ENCODE data around the gene TMED6. TPM values are rescaled to one million over a fixed set of nuclear protein-coding genes. Genes with fewer than 3 reads are reported as not detected.

TMED6 gene
- total and polyA plus RNA-seq, 2 donors (not counting 3 experiments of a cell fraction or from before 2014, with no cell fraction given) = 1.2 TPM; not detected in 1

- peaks cover 20 to 21% of the 10 kb centered on the region in 2 experiments for H3K36me3 ChIP-seq (ENCODE audit: control insufficient read depth in 2 of 2, extremely low read depth in 1 of 2, insufficient read depth in 2 of 2, low read length in 2 of 2)
- no peak overlapping the region for H3K9ac ChIP-seq (replicated peaks; ENCODE audit: extremely low read depth, insufficient read depth, low read length)
- no peak overlapping the region for H3K4me3 ChIP-seq (replicated peaks in 1 of 3; ENCODE audit: insufficient read depth in 1 of 3, low read depth in 1 of 3, low read length in 3 of 3)
- no peak for TF ChIP-seq POLR2A (IDR thresholded peaks at IDR 0.05; ENCODE audit: low read depth, low read length)
- TF ChIP-seq EZH2 (IDR thresholded peaks at IDR 0.05; ENCODE audit: borderline replicate concordance, low read depth, low read length, severe bottlenecking) = no peak
- TF ChIP-seq POLR2AphosphoS5 (IDR thresholded peaks at IDR 0.05; ENCODE audit: insufficient read depth, low read depth, low read length) = no peak
- no peak for TF ChIP-seq JUN (IDR thresholded peaks at IDR 0.05; ENCODE audit: borderline replicate concordance, insufficient read depth, insufficient read length, low read depth)
- TF ChIP-seq CTCF (IDR thresholded peaks at IDR 0.05; ENCODE audit: extremely low read depth in 1 of 2, insufficient read depth in 1 of 2, low read depth in 1 of 2, low read length in 2 of 2) = no peak
- no peak for TF ChIP-seq MAX (IDR thresholded peaks at IDR 0.05; ENCODE audit: insufficient read depth, insufficient read length)
- peak; percentile 89 for TF ChIP-seq GATA2 (IDR thresholded peaks at IDR 0.05; ENCODE audit: insufficient read depth, insufficient read length, low read depth, low read length)
- peak; percentile 34 for TF ChIP-seq FOS (IDR thresholded peaks at IDR 0.05; ENCODE audit: borderline replicate concordance, insufficient read depth, low read length)
- H3K4me1 ChIP-seq (ENCODE audit: control insufficient read depth, extremely low read depth, insufficient read depth, low read length) = peaks cover 10% of the 10 kb centered on the region
- dilution Hi-C loops (cut with MboI; ENCODE audit: extremely low pct_ligation_motif_present, low sequenced_read_pairs) (no loop called here), intact Hi-C loops (cut with micrococcal nuclease) (no loop called here)
- H3K9me3 ChIP-seq (replicated peaks; ENCODE audit: control insufficient read depth, insufficient read depth, low read length) = no peaks in the 10 kb centered on the region
- no peak overlapping the region for H2AFZ ChIP-seq (ENCODE audit: low read depth, low read length)
- H3K27me3 ChIP-seq (ENCODE audit: control insufficient read depth in 2 of 2, insufficient read depth in 2 of 2, low read length in 2 of 2) = no peaks in the 10 kb centered on the region
- FAIRE-seq = peak; percentile 88
- H3K9me1 ChIP-seq (replicated peaks; ENCODE audit: control insufficient read depth, extremely low read depth, insufficient read depth, low read length) = no peaks in the 10 kb centered on the region
- H3K4me2 ChIP-seq (ENCODE audit: insufficient read depth, low read length) = peak overlapping the region; percentile 54
- H3K79me2 ChIP-seq (ENCODE audit: control insufficient read depth, insufficient read depth, low read length) = peaks cover 2% of the 10 kb centered on the region
- no TSS peak for BruUV-seq (replicated peaks)
- ChIA-PET POLR2A (interaction anchor here (0.6 kb wide), 1 partner anchor 12 kb away, joined by 4 read pairs; no protein-coding TSS in a partner anchor), CTCF (no interaction called here)
- peak overlapping the region; percentile 66 for H3K27ac ChIP-seq (ENCODE audit: insufficient read depth, low read depth, low read length)
- DNase-seq (ENCODE audit: low read depth, low spot score) = peak; percentile 68
- no peaks in the 10 kb centered on the region for H4K20me1 ChIP-seq (replicated peaks; ENCODE audit: control insufficient read depth, extremely low read depth, insufficient read depth, low read length)
Measured at GRCh38 chr16:69367980-69368379, 16.4 kb upstream of the TMED6 start.

All from endothelial cell of umbilical vein (primary cell).